ENCODE measurements around the gene OR14A2.

- no peak for TF ChIP-seq POLR2AphosphoS5 (IDR thresholded peaks at IDR 0.05)
- TF ChIP-seq POLR2A (IDR thresholded peaks at IDR 0.05), result no peak
- TF ChIP-seq CTCF (IDR thresholded peaks at IDR 0.05), result no peak
Measured at GRCh38 chr1:247797518-247797917, 49.6 kb upstream of the OR14A2 start.
